ENCODE data around the gene MYO1A.
"Not testable (repeated sequence)": the region's sequence is repeated elsewhere in the genome, so short reads cannot be mapped to it uniquely, and the experiment has no call there.

The MYO1A gene

DNA sequence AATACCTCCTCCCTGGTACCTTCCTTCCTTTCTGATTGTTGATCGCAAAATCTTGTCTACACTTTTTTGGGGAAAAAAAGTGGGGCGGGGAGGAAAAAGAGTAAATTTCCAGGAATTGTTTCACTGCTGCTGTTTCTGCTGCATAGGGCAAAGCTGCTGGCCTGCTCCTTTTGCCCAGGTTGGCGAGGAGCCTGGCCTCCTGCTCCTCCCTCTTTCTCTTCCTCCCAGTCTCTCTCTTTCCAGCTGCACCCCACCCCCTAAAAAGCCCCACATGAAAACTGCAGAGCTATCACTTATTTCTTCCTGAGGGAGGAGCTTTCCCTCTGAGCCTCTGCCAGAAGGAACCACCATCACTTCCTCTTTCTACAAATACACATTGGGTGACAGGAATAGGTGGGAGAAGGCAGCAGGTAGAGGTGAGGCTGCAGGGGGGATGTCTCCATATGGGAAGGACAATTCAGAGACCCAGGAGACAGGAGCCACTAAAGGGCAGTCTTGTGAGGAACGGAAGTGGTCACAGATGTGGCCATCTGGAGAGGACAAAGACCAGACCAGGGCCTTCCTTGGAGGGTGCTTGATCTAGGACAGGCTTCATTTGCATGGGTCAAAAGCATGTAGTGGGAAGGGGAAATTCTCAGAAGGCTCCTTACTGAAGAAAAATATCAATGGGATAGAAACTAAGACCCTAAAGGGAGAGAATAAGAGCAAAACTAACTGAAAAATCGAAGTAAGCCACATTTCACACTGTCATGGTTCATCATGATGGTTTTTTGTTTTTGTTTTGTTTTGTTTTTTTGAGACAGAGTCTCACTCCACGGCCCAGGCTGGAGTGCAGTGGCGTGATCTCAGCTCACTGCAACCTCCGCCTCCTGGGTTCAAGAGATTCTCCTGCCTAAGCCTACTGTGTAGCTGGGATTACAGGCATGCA lies 58.3 kb downstream of the MYO1A start:
- no peak for FAIRE-seq

GRCh38 chr12:56990648-56991318 lies 59.1 kb downstream of the MYO1A start:
- no peak for FAIRE-seq

DNA sequence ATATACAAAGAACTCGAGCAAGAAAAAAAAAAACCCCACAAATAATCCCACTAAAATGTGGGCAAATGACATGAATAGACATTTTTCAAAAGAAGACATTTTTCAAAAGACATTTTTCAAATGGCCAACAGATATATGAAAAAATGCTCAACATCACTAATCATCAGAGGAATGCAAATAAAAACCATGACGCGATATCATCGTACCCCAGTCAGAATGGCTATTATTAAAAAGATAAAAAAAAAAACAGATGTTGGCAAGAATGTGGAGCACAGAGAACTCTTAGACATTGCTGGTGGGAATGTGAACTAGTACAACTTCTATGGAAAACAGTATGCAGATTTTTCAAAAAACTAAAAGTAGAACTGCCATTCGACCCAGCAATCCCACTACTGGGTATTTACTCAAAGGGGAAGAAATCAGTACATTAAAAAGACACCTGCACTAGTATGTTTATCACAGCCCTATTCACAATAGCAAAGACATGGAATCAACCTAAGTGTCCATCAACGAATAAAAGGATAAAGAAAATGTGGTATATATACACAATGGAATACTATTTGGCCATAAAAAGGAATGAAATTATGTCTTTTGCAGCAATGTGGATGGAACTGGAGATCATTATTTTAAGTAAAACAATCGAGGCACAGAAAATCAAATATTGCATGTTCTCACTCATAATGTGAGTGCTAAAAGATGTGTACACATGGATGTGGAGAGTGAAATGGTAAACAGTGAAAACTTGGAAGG lies 59.9 kb downstream of the MYO1A start:
- FAIRE-seq, result no peak

- FAIRE-seq, result no peak
Observed at GRCh38 chr12:56988207-56988739, 61.7 kb downstream of the MYO1A start.

DNA sequence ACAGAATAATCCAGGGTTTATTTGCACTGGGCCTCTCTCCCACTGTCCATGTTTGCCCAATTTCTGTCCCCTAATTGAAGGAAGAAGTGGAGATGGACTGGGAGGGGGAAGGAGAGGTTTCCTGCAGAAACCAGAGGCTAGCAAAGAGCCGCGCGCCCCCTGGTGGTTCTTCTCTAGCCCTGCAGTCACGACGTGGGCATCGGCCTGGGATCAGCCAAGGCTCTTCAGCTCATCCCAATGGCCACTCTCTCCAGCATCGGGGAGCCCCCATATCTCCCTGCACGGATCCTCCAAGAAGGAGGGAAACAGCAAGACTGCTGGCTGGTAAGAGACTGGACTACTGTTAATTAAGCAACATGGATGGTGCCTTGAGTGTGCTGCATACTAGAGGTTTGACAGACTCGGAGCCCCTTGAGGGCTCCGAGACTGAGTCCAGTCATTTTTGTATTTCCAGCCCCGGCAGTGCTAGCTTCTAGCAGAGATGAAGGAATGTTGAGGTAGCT lies 62.3 kb downstream of the MYO1A start:
- no peak for FAIRE-seq

DNA sequence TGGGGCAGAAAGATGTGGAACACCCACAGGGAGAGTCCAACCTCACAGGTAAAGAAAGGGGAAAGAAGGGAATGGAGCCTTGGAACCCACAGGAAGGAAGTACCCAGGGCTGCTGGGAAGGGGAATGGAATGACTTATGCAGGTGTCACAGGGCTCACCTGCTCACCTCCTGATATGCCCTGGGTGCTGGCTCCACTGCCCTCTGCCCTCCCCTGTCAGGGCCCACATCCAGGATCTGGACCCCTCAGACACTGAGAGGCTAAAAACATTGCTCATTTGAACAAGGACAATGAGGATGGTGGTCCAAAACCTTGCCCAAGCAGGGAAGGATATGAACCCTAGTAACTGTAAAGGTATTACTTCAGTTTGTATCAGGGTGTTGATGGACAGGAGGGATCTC lies 62.9 kb downstream of the MYO1A start:
- FAIRE-seq, result no peak

GRCh38 chr12:56985714-56986113 lies 64.2 kb downstream of the MYO1A start:
- not testable (repeated sequence) for FAIRE-seq

GRCh38 chr12:56983386-56983785 lies 66.5 kb downstream of the MYO1A start:
- no peak for FAIRE-seq

DNA sequence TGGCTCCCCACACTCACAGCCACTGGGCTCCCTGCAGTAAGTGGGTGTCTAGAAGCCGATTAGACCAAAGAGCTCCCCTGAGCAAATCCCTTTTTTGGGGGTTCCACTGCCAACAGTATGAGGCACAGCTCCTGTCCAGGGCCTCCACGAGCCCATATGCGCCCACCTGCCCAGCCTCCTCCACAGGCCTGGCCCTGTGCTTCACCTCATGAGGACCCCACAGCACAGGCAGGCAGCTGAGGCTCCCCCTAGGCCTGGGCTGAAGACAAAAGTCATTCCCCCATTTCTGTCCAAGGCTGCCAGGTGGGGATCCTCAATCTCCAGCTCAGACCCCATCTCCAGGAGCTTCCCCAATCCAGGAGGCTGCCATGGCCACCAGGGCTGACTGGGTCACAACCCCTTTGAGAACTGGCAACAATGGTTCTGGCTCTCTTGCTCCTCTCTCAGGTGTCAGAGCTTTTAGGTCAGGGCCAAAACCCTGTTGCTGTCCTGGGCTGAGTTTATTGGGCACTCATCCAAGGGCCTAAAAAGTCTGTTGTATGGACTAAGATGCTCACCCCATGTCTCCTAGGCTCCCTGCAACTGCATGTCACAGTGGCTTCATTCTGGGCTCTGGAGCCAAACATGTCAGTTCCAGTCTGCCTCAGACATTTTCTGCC lies 67.2 kb downstream of the MYO1A start:
- not testable (repeated sequence) for FAIRE-seq

DNA sequence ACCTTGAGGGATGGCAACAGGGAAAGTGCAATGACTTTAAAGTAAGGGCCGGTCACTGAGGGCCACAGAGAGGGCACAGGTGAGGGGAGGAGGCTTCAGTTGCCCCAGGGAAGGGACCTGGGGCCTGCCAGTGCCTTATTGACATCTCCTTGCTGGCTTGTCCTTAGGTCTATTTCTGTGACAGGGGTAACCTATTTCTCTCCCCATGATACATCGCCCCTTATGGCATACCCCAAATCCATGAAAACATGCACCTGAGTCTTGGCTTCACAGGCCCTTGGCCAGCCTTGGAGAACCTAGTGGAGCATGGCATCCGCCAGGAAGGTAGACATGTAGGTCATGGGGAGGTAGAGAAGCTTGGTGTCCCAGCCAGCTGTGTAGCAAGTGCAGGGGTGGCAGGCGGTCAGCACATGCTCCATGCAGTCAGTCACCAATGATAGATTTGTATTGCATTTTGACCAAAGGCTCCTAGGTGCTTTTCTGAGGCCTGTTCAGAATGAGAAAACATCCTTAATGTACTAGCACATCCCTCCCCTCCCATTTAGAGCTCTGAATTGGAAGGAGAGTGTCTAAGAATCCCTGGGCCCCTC lies 68.9 kb downstream of the MYO1A start:
- no peak for FAIRE-seq

- FAIRE-seq, result no peak
Observed at GRCh38 chr12:56980268-56980667, 69.7 kb downstream of the MYO1A start.

GRCh38 chr12:56979628-56980027 lies 70.3 kb downstream of the MYO1A start:
- FAIRE-seq, result no peak

Data from G401.6 (cell line).